ENCODE data around the gene PRAMEF15.
"Not testable (repeated sequence)": the region's sequence is repeated elsewhere in the genome, so short reads cannot be mapped to it uniquely, and the experiment has no call there.

Gene PRAMEF15

GRCh38 chr1:13315281-13315680 is at the start of gene PRAMEF15:
Gene PRAMEF15, plus strand, starts transcription at chr1:13315581. Its CDS starts 2,827 bp downstream, at chr1:13318408.
- DNase-seq (ENCODE audit: low read depth, low spot score); CTCF ChIA-PET: not testable (repeated sequence)

GRCh38 chr1:13277016-13277415 is 38.4 kb upstream of the PRAMEF15 start:
- CTCF ChIA-PET; POLR2A ChIA-PET; H3K4me3 ChIP-seq (ENCODE audit: low read depth, low read length); DNase-seq (ENCODE audit: low read depth, low spot score): not testable (repeated sequence)

More at GRCh38 chr1:13315281-13315680, at the start of gene PRAMEF15:
- POLR2A ChIA-PET; H3K4me3 ChIP-seq (ENCODE audit: low read depth, low read length): not testable (repeated sequence)

- CTCF ChIA-PET; H3K4me3 ChIP-seq (ENCODE audit: low read depth, low read length); POLR2A ChIA-PET; DNase-seq (ENCODE audit: low read depth, low spot score): not testable (repeated sequence)
Measured at GRCh38 chr1:13279617-13280016, 35.8 kb upstream of the PRAMEF15 start.

GRCh38 chr1:13285037-13285436 is 30.3 kb upstream of the PRAMEF15 start, which contains the start of gene PRAMEF8:
Gene PRAMEF8, minus strand, starts transcription at chr1:13285137. Its CDS starts 1,046 bp downstream, at chr1:13284091.
- CTCF ChIA-PET; H3K4me3 ChIP-seq (ENCODE audit: low read depth, low read length); POLR2A ChIA-PET; DNase-seq (ENCODE audit: low read depth, low spot score): not testable (repeated sequence)

- POLR2A ChIA-PET; CTCF ChIA-PET; DNase-seq (ENCODE audit: low read depth, low spot score): not testable (repeated sequence)
Measured at GRCh38 chr1:13289030-13289429, 26.4 kb upstream of the PRAMEF15 start.

GRCh38 chr1:13297216-13297931 is 18.0 kb upstream of the PRAMEF15 start:
- DNase-seq (ENCODE audit: low read depth, low spot score); CTCF ChIA-PET; H3K4me3 ChIP-seq (ENCODE audit: low read depth, low read length); POLR2A ChIA-PET: not testable (repeated sequence)

More at GRCh38 chr1:13289030-13289429, 26.4 kb upstream of the PRAMEF15 start:
- not testable (repeated sequence) for H3K4me3 ChIP-seq (ENCODE audit: low read depth, low read length)

- H3K4me3 ChIP-seq (ENCODE audit: low read depth, low read length); CTCF ChIA-PET; DNase-seq (ENCODE audit: low read depth, low spot score); POLR2A ChIA-PET: not testable (repeated sequence)
Measured at GRCh38 chr1:13298699-13299098, 16.7 kb upstream of the PRAMEF15 start.

- H3K4me3 ChIP-seq (ENCODE audit: low read depth, low read length); DNase-seq (ENCODE audit: low read depth, low spot score); POLR2A ChIA-PET; CTCF ChIA-PET: not testable (repeated sequence)
Measured at GRCh38 chr1:13302197-13302596, 13.2 kb upstream of the PRAMEF15 start.

GRCh38 chr1:13303239-13303638 is 12.1 kb upstream of the PRAMEF15 start, which contains the start of gene PRAMEF33:
Gene PRAMEF33, plus strand, starts transcription at chr1:13303539. Its CDS starts 2,416 bp downstream, at chr1:13305955.
- CTCF ChIA-PET; POLR2A ChIA-PET; H3K4me3 ChIP-seq (ENCODE audit: low read depth, low read length); DNase-seq (ENCODE audit: low read depth, low spot score): not testable (repeated sequence)

GRCh38 chr1:13342496-13342895 is 27.1 kb downstream of the PRAMEF15 start:
- DNase-seq (ENCODE audit: low read depth, low spot score); CTCF ChIA-PET; H3K4me3 ChIP-seq (ENCODE audit: low read depth, low read length); POLR2A ChIA-PET: not testable (repeated sequence)

GRCh38 chr1:13347034-13347433 is 31.7 kb downstream of the PRAMEF15 start, which contains the start of gene PRAMEF14:
Gene PRAMEF14, minus strand, starts transcription at chr1:13347134. Its CDS starts 1,820 bp downstream, at chr1:13345314.
- POLR2A ChIA-PET; CTCF ChIA-PET; H3K4me3 ChIP-seq (ENCODE audit: low read depth, low read length); DNase-seq (ENCODE audit: low read depth, low spot score): not testable (repeated sequence)

GRCh38 chr1:13353476-13353875 is 38.1 kb downstream of the PRAMEF15 start:
- POLR2A ChIA-PET; DNase-seq (ENCODE audit: low read depth, low spot score); CTCF ChIA-PET; H3K4me3 ChIP-seq (ENCODE audit: low read depth, low read length): not testable (repeated sequence)

- CTCF ChIA-PET; POLR2A ChIA-PET; DNase-seq (ENCODE audit: low read depth, low spot score); H3K4me3 ChIP-seq (ENCODE audit: low read depth, low read length): not testable (repeated sequence)
Measured at GRCh38 chr1:13354475-13354874, 39.1 kb downstream of the PRAMEF15 start.

- peak; percentile 0 for DNase-seq (ENCODE audit: low read depth, low spot score)
- POLR2A ChIA-PET; H3K4me3 ChIP-seq (ENCODE audit: low read depth, low read length); CTCF ChIA-PET: not testable (repeated sequence)
Measured at GRCh38 chr1:13356774-13357173, 41.4 kb downstream of the PRAMEF15 start.

- H3K4me3 ChIP-seq (ENCODE audit: low read depth, low read length); CTCF ChIA-PET; POLR2A ChIA-PET; DNase-seq (ENCODE audit: low read depth, low spot score): not testable (repeated sequence)
Measured at GRCh38 chr1:13362364-13362763, 47.0 kb downstream of the PRAMEF15 start.

- POLR2A ChIA-PET; DNase-seq (ENCODE audit: low read depth, low spot score); H3K4me3 ChIP-seq (ENCODE audit: low read depth, low read length); CTCF ChIA-PET: not testable (repeated sequence)
Measured at GRCh38 chr1:13364928-13365327, 49.5 kb downstream of the PRAMEF15 start.

GRCh38 chr1:13366536-13366935 is 51.2 kb downstream of the PRAMEF15 start:
- DNase-seq (ENCODE audit: low read depth, low spot score); CTCF ChIA-PET; H3K4me3 ChIP-seq (ENCODE audit: low read depth, low read length); POLR2A ChIA-PET: not testable (repeated sequence)

- CTCF ChIA-PET; DNase-seq (ENCODE audit: low read depth, low spot score); POLR2A ChIA-PET; H3K4me3 ChIP-seq (ENCODE audit: low read depth, low read length): not testable (repeated sequence)
Measured at GRCh38 chr1:13368544-13368943, 53.2 kb downstream of the PRAMEF15 start.

All from AG04449 (cell line).